ENCODE data around the gene TBC1D22A.
"Not testable (repeated sequence)": the region's sequence is repeated elsewhere in the genome, so short reads cannot be mapped to it uniquely, and the experiment has no call there.

The TBC1D22A gene

DNA sequence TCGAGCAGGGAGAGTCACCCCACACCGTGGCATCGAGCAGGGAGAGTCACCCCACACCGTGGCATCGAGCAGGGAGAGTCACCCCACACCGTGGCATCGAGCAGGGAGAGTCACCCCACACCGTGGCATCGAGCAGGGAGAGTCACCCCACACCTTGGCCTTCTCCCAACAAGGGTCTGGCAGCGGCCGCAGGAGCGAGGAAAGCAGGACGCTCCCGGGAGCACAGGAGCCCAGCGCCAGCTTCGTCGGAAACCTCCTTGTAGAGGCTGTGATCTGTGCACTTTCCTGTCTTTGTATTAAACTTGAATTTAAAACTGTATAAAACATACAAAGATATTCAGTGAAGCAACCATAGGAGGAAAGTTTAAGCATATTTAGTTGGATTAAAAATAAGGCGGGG, 355.0 kb downstream of the TBC1D22A start:
- not testable (repeated sequence) for H3K9me3 ChIP-seq (ENCODE audit: control insufficient read depth, insufficient read depth, low read length); H3K36me3 ChIP-seq (ENCODE audit: insufficient read depth, low read length); H3K4me1 ChIP-seq (ENCODE audit: insufficient read depth, low read length); H3K9ac ChIP-seq (ENCODE audit: low read depth, low read length)

- H3K36me3 ChIP-seq (ENCODE audit: insufficient read depth, low read length), result no peaks in the 10 kb centered on the region
- no peaks in the 10 kb centered on the region for H3K9me3 ChIP-seq (ENCODE audit: control insufficient read depth, insufficient read depth, low read length)
- H3K4me1 ChIP-seq (ENCODE audit: insufficient read depth, low read length), result no peaks in the 10 kb centered on the region
- H3K9ac ChIP-seq (ENCODE audit: low read depth, low read length), result no peak overlapping the region
These were observed 356.7 kb downstream of the TBC1D22A start for GRCh38 chr22:47119181-47119580.

DNA sequence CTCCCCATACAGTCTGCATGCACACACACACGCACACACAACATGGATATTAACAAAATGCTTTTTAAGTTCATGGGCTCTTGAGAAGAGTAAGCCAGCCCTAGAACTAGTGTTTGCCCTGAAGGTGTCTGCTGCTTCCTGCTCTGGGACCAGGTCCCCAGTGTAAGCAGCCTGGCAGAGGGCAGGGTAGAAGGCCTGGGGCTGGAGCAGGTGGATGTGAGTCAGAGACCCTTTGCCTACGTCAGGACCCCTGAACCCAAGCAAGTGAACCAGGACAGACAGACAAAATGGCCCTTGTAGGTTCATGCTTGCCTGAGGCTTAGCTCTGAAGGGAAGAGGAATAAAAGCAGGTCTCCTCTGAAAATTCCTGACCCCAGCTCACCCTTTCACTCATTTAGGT, 357.9 kb downstream of the TBC1D22A start:
- Histone ChIP-seq H3K9me3 (ENCODE audit: control insufficient read depth, insufficient read depth, low read length) (no peaks in the 10 kb centered on the region), H3K4me1 (ENCODE audit: insufficient read depth, low read length) (no peaks in the 10 kb centered on the region; the same call in 1 of the 2 replicates), H3K9ac (ENCODE audit: low read depth, low read length) (no peak overlapping the region), H3K36me3 (ENCODE audit: insufficient read depth, low read length) (no peaks in the 10 kb centered on the region)

DNA sequence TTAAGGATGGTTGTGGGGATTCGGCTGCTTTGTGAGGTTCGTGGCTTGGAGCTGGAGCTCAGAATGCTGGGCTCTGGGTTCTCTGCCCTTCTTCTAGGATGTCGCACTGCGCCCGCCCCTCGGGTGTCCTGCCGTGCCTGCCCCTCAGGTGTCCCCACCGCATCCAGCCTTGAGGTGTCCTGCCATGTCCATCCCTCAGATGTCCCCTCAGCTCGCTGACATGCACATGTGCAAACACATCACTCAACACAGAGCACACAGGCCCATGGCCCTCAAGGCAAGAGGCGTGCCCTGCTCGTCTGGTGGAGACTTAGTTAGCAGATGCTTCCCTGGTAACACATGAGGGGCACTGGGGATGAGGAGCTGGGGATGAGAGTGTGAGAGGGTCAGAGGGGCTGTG, 359.3 kb downstream of the TBC1D22A start:
- no peak overlapping the region for H3K9ac ChIP-seq (ENCODE audit: low read depth, low read length)
- H3K36me3 ChIP-seq (ENCODE audit: insufficient read depth, low read length), result no peaks in the 10 kb centered on the region
- no peaks in the 10 kb centered on the region; the same call in 1 of the 2 replicates for H3K4me1 ChIP-seq (ENCODE audit: insufficient read depth, low read length)
- no peaks in the 10 kb centered on the region for H3K9me3 ChIP-seq (ENCODE audit: control insufficient read depth, insufficient read depth, low read length)

DNA sequence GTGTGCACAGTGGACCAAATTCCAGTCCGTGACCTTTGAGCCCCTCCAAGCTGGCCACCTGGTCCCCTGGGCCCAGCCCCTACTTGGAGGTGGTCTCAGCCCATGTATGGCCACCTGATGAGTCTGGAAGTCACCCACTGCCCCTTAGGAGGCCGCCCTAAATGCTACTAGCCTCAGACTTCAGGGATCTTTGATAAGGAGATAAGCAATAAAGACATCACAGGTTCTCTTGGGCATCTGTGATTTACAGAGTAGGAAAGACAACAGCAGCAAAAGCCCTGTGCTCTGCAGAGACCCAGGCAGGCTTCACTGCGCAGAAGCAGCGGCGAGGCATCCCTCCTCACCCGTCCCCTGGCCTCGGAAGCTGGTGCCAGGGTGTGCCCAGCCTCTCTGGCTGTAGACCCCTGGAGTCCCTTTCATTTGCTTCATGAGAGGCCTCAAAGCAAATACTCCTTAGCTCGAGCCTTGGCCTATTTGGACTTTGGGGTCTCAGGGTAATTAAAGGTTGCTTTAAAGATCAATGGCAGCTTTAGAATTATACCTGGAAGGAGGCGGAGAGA, 360.1 kb downstream of the TBC1D22A start:
- Histone ChIP-seq H3K36me3 (ENCODE audit: insufficient read depth, low read length) (no peaks in the 10 kb centered on the region), H3K4me1 (ENCODE audit: insufficient read depth, low read length) (no peaks in the 10 kb centered on the region; the same call in 1 of the 2 replicates), H3K9ac (ENCODE audit: low read depth, low read length) (no peak overlapping the region), H3K9me3 (ENCODE audit: control insufficient read depth, insufficient read depth, low read length) (no peaks in the 10 kb centered on the region)

- H3K36me3 ChIP-seq (ENCODE audit: insufficient read depth, low read length), result no peaks in the 10 kb centered on the region
These were observed 360.8 kb downstream of the TBC1D22A start for GRCh38 chr22:47123006-47123826.

DNA sequence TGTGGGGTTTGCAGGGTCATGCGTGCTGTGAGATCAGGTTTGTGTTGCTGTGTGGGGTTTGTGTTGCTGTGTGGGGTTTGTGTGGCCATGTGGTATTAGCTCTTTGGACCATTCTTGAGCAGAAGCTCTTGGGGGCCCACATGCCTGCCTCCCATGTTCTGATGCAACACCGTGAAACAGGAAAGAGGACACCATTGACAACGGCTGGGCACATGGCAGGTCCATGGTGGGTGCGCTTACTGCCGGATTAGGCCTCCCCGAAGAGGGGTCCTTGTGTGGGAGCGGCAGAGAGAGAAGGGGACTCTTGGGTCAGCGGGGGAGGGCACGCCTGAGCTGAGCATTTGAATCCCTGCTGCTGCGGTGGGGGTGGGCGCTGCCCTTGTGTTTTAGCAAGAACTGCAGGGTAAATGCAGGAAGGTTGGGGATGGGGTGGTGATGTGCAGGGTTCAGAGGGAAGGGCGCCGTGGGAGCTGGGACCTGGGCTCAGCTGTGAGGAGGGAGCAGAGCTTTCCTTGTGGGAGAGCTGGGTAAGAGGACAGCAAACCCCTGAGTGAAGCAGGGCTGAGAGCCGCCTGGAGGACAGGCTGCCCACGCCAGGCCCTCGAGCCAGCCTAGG, 361.5 kb downstream of the TBC1D22A start:
- no peaks in the 10 kb centered on the region for H3K9me3 ChIP-seq (ENCODE audit: control insufficient read depth, insufficient read depth, low read length)
- no peak overlapping the region for H3K9ac ChIP-seq (ENCODE audit: low read depth, low read length)
- H3K4me1 ChIP-seq (ENCODE audit: insufficient read depth, low read length), result no peaks in the 10 kb centered on the region; the same call in 1 of the 2 replicates
- H3K36me3 ChIP-seq (ENCODE audit: insufficient read depth, low read length), result no peaks in the 10 kb centered on the region

More at GRCh38 chr22:47123006-47123826, 360.8 kb downstream of the TBC1D22A start:
- Histone ChIP-seq H3K9me3 (ENCODE audit: control insufficient read depth, insufficient read depth, low read length) (no peaks in the 10 kb centered on the region), H3K4me1 (ENCODE audit: insufficient read depth, low read length) (no peaks in the 10 kb centered on the region; the same call in 1 of the 2 replicates), H3K9ac (ENCODE audit: low read depth, low read length) (no peak overlapping the region)

- Histone ChIP-seq H3K36me3 (ENCODE audit: insufficient read depth, low read length) (no peaks in the 10 kb centered on the region), H3K9me3 (ENCODE audit: control insufficient read depth, insufficient read depth, low read length) (no peaks in the 10 kb centered on the region), H3K9ac (ENCODE audit: low read depth, low read length) (no peak overlapping the region), H3K4me1 (ENCODE audit: insufficient read depth, low read length) (no peaks in the 10 kb centered on the region; the same call in 1 of the 2 replicates)
These were observed 362.0 kb downstream of the TBC1D22A start for GRCh38 chr22:47124451-47124881.

GRCh38 chr22:47124961-47125360, 362.5 kb downstream of the TBC1D22A start:
- Histone ChIP-seq H3K4me1 (ENCODE audit: insufficient read depth, low read length) (no peaks in the 10 kb centered on the region; the same call in 1 of the 2 replicates), H3K36me3 (ENCODE audit: insufficient read depth, low read length) (no peaks in the 10 kb centered on the region), H3K9ac (ENCODE audit: low read depth, low read length) (no peak overlapping the region), H3K9me3 (ENCODE audit: control insufficient read depth, insufficient read depth, low read length) (no peaks in the 10 kb centered on the region)

DNA sequence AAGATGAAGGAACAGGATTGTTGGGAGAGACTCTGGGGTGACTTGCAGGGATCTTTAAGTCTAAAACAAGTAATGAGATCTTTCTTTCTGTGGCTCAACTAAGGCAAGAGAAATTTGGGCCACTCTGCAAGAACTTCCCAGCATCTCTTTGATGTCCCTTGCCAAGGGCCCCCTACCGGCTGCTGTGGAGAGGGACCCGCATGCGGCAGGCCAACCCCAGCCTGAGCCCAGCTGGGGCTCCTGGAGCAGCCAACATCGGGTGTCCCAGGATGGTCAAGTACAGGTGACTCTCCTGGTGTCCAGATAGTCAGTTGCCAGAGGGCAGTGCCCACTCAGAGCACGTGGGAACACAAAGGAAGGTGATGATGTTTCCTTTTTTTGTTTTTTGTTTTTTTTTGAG, 363.2 kb downstream of the TBC1D22A start:
- no peaks in the 10 kb centered on the region for H3K36me3 ChIP-seq (ENCODE audit: insufficient read depth, low read length)

GRCh38 chr22:47126344-47126811, 363.9 kb downstream of the TBC1D22A start:
- H3K9ac ChIP-seq (ENCODE audit: low read depth, low read length), result no peak overlapping the region
- H3K36me3 ChIP-seq (ENCODE audit: insufficient read depth, low read length), result no peaks in the 10 kb centered on the region
- H3K9me3 ChIP-seq (ENCODE audit: control insufficient read depth, insufficient read depth, low read length), result no peaks in the 10 kb centered on the region

More for the DNA sequence above, 363.2 kb downstream of the TBC1D22A start:
- no peak overlapping the region for H3K9ac ChIP-seq (ENCODE audit: low read depth, low read length)
- H3K9me3 ChIP-seq (ENCODE audit: control insufficient read depth, insufficient read depth, low read length), result no peaks in the 10 kb centered on the region
- H3K4me1 ChIP-seq (ENCODE audit: insufficient read depth, low read length), result no peaks in the 10 kb centered on the region; the same call in 1 of the 2 replicates

GRCh38 chr22:47127441-47127871, 365.0 kb downstream of the TBC1D22A start:
- Histone ChIP-seq H3K4me1 (ENCODE audit: insufficient read depth, low read length) (no peaks in the 10 kb centered on the region; the same call in 1 of the 2 replicates), H3K9ac (ENCODE audit: low read depth, low read length) (no peak overlapping the region), H3K9me3 (ENCODE audit: control insufficient read depth, insufficient read depth, low read length) (no peaks in the 10 kb centered on the region), H3K36me3 (ENCODE audit: insufficient read depth, low read length) (no peaks in the 10 kb centered on the region)

More at GRCh38 chr22:47126344-47126811, 363.9 kb downstream of the TBC1D22A start:
- no peaks in the 10 kb centered on the region; the same call in 1 of the 2 replicates for H3K4me1 ChIP-seq (ENCODE audit: insufficient read depth, low read length)

DNA sequence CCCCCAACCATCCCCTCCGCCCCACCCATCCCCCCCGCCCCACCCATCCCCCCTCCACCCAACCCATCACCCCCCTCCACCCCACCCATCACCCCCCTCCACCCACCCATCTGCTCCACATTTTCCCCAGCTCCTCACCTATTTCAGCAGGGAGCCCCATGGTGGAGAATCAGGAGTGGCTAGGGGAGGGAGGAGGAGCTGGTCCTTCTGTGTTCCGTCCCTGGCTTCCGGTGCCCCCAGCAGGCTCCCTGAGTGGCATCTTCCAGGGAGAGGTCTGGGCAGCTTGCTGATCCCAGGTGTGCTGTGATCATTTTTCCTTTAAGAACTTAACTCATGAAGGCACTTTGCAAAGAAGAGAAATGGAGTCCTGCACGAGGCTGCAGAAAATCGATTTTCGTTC, 365.8 kb downstream of the TBC1D22A start:
- Histone ChIP-seq H3K9ac (ENCODE audit: low read depth, low read length) (no peak overlapping the region), H3K9me3 (ENCODE audit: control insufficient read depth, insufficient read depth, low read length) (no peaks in the 10 kb centered on the region), H3K36me3 (ENCODE audit: insufficient read depth, low read length) (no peaks in the 10 kb centered on the region), H3K4me1 (ENCODE audit: insufficient read depth, low read length) (no peaks in the 10 kb centered on the region; the same call in 1 of the 2 replicates)

DNA sequence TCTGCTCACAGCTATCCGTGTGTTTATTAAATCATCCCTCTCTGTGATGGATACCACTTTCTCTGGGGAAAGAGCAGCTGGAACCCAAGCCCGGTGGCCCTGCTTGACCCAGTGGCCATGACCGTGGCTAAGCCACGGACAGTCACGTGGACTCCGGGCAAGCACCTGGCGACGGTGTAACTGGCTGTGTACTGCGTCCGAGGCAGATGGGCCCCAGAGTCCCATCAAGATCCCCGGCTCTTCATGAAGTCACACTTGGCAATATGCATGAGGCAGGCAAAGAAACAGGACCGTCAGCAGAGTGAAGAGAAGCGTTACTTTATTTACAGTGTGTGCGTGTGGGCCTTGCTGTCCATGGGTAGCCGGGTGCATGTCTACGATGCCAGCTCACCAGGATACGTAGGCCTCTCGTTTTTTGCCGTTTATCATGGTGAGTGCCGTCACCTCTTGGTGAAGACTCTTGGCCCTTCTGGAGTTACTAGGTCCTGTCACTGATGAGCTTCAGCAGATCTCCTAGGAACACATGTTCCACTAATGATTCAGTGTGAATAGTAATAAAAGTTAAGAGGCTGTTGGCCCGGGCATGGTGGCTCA, 366.3 kb downstream of the TBC1D22A start:
- Histone ChIP-seq H3K9me3 (ENCODE audit: control insufficient read depth, insufficient read depth, low read length) (no peaks in the 10 kb centered on the region), H3K36me3 (ENCODE audit: insufficient read depth, low read length) (no peaks in the 10 kb centered on the region), H3K9ac (ENCODE audit: low read depth, low read length) (no peak overlapping the region), H3K4me1 (ENCODE audit: insufficient read depth, low read length) (no peaks in the 10 kb centered on the region; the same call in 1 of the 2 replicates)

Data from ES-I3 (cell line).